ENCODE results near the gene IMMP2L.

- no peak for TF ChIP-seq CTCF (IDR thresholded peaks at IDR 0.05)
- no peak for TF ChIP-seq POLR2AphosphoS5 (IDR thresholded peaks at IDR 0.05; ENCODE audit: low read depth, low read length)
- TF ChIP-seq SIN3A (IDR thresholded peaks at IDR 0.05; ENCODE audit: borderline replicate concordance, insufficient read depth, low read depth, low read length): no peak
- no peak for TF ChIP-seq REST (IDR thresholded peaks at IDR 0.05; ENCODE audit: insufficient read depth in 1 of 2, low read depth in 2 of 2, low read length in 1 of 2)
- TF ChIP-seq TCF7L2 (IDR thresholded peaks at IDR 0.05; ENCODE audit: low read depth, low read length): no peak
Measured at GRCh38 chr7:111210996-111211395, 351.3 kb downstream of the IMMP2L start.
